Measurements from ENCODE around the gene ZNF502. TPM values are rescaled to one million over a fixed set of nuclear protein-coding genes. Genes with fewer than 3 reads are reported as not detected.
A peak's percentile ranks its signal among the peaks of the same experiment; 100 is the strongest.
"Not testable (repeated sequence)": the region's sequence is repeated elsewhere in the genome, so short reads cannot be mapped to it uniquely, and the experiment has no call there.

Gene ZNF502
- 1.9 TPM for polyA plus RNA-seq

DNA sequence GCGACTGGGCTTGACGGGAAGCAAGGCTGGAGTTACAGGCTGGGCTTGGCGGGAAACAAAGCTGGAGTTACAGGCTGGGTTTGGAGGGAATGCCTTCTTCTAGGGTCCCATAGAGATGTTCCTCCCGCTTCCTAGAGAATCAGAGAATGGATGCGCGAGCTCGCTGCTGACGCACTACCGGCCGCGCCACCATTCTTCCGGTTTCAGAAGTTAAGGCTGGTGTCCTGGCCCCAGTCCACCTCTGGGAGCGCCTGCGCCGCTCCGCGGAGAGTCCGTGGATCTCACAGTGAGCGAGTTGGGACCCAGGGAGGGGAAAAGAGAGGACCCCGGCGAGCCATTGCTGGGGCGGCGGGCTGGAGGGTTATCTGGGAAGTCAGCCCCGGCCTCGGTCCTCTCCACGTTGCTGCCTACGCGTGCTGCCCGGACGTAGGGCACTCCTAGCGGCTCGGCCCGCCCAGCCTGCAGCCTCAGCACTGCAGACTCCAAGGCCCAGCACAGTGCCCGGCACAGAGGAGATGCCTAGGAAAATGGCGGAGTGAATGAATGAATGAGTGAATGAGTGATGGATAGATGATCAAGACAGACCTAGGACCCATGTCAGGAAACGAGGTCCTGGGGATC, at the start of gene ZNF502:
Gene ZNF502, plus strand, starts transcription at position 206 of the 621 bp plus-strand sequence. CDS start 7,602 bp downstream, outside the sequence.
- H3K9me3 Mint-ChIP-seq: peaks cover 13 to 30% (median 28%) of the 10 kb centered on the region in 3 donors
- peaks cover 8% of the 10 kb centered on the region for H3K27me3 Mint-ChIP-seq
- peaks cover 0 to 11% (median 8%) of the 10 kb centered on the region in 3 donors for H3K4me1 Mint-ChIP-seq
- H3K4me3 Mint-ChIP-seq: peak within 1 kb of the TSS; percentile 92 to 96 (median 92)
- peak within 1 kb of the TSS in 2 of 3 donors; percentile 47 to 71 for H3K27ac Mint-ChIP-seq
- peaks cover 5% of the 10 kb centered on the region for H3K36me3 Mint-ChIP-seq

DNA sequence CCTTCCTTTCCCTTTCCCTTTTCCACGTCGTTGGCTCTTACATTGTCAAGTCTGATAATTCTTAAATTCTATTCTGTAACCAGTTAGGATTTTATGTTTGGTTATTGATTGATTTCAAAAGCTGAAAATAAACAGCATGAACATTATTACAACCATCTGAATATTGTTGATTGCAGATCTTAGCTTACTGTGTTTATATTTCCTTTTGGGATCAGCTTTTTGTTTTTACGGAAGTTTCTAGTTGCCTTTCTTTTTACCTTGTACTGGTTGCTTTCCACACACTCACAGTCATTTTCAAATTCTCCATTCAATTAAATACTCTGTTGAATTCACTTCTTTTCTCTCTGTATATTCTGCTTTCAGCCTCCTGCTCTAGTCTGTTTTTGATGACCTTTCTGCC, 47.3 kb upstream of the ZNF502 start:
- H3K27me3 Mint-ChIP-seq: no peaks in the 10 kb centered on the region
- H3K27ac Mint-ChIP-seq: peak overlapping the region in 1 of 3 donors; percentile 74
- peaks cover 20% of the 10 kb centered on the region for H3K36me3 Mint-ChIP-seq
- no peaks in the 10 kb centered on the region for H3K4me1 Mint-ChIP-seq
- H3K9me3 Mint-ChIP-seq: peaks cover 2 to 28% (median 15%) of the 10 kb centered on the region in 3 donors
- no peak overlapping the region for H3K4me3 Mint-ChIP-seq

- no peak overlapping the region for H3K4me3 Mint-ChIP-seq
- H3K27ac Mint-ChIP-seq: no peak overlapping the region
- no peaks in the 10 kb centered on the region for H3K27me3 Mint-ChIP-seq
- H3K36me3 Mint-ChIP-seq: peaks cover 11% of the 10 kb centered on the region
- no peaks in the 10 kb centered on the region for H3K4me1 Mint-ChIP-seq
- peaks cover 2 to 21% (median 9%) of the 10 kb centered on the region in 3 donors for H3K9me3 Mint-ChIP-seq
These were observed 46.1 kb upstream of the ZNF502 start for GRCh38 chr3:44666346-44666745.

GRCh38 chr3:44669760-44670159, 42.7 kb upstream of the ZNF502 start:
- no peaks in the 10 kb centered on the region for H3K27me3 Mint-ChIP-seq
- H3K4me1 Mint-ChIP-seq: no peaks in the 10 kb centered on the region
- H3K4me3 Mint-ChIP-seq: no peak overlapping the region
- peaks cover 8% of the 10 kb centered on the region for H3K36me3 Mint-ChIP-seq
- H3K27ac Mint-ChIP-seq: no peak overlapping the region
- peaks cover 3 to 25% (median 25%) of the 10 kb centered on the region in 3 donors for H3K9me3 Mint-ChIP-seq

DNA sequence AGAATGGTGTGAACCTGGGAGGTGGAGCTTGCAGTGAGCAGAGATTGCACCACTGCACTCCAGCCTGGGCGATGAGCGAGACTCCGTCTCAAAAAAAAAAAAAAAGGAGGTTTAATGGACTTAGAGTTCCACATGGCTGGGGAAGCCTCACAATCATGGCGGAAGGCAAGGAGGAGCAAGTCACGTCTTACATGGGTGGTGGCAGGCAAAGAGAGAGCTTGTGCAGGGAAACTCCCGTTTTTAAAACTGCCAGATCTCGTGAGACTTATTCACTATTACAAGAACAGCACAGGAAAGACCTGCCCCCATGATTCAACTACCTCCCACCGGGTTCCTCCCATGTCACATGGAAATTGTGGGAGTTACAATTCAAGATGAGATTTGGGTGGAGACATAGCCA, 39.0 kb upstream of the ZNF502 start:
- peaks cover 5 to 22% (median 15%) of the 10 kb centered on the region in 3 donors for H3K9me3 Mint-ChIP-seq
- not testable (repeated sequence) for H3K36me3 Mint-ChIP-seq, H3K27me3 Mint-ChIP-seq, H3K4me1 Mint-ChIP-seq, H3K4me3 Mint-ChIP-seq, H3K27ac Mint-ChIP-seq

DNA sequence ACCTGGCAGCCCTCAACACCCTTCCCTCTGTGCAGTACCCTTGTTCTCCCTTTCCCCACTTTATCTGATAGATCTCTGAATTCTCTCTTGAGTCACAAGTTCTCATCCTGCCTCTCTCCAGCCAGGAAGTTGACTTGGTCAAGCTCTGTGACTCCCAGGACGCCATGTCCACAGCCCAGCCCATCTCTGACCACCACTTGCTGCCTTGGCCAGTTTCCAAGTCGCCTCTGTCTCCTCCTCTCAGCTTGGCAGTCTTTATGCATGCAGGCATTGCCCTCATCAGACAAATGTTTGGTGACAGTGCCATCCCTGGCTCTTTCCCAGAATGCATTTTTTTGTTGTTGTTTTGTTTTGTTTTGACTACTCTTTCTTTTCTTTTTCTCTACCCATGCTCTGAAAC, 38.2 kb upstream of the ZNF502 start:
- Mint-ChIP-seq H3K4me3 (no peak overlapping the region), H3K4me1 (no peaks in the 10 kb centered on the region), H3K9me3 (peaks cover 5 to 22% (median 15%) of the 10 kb centered on the region in 3 donors), H3K27ac (no peak overlapping the region), H3K36me3 (peaks cover 1% of the 10 kb centered on the region), H3K27me3 (no peaks in the 10 kb centered on the region)

- H3K4me3 Mint-ChIP-seq: peak overlapping the region in 1 of 4 donors; percentile 47
- no peak overlapping the region for H3K27ac Mint-ChIP-seq
- peaks cover 6% of the 10 kb centered on the region for H3K36me3 Mint-ChIP-seq
- no peaks in the 10 kb centered on the region for H3K27me3 Mint-ChIP-seq
- no peaks in the 10 kb centered on the region for H3K4me1 Mint-ChIP-seq
- H3K9me3 Mint-ChIP-seq: peaks cover 11 to 22% (median 17%) of the 10 kb centered on the region in 3 donors
These were observed 33.9 kb upstream of the ZNF502 start for GRCh38 chr3:44678480-44679116.

DNA sequence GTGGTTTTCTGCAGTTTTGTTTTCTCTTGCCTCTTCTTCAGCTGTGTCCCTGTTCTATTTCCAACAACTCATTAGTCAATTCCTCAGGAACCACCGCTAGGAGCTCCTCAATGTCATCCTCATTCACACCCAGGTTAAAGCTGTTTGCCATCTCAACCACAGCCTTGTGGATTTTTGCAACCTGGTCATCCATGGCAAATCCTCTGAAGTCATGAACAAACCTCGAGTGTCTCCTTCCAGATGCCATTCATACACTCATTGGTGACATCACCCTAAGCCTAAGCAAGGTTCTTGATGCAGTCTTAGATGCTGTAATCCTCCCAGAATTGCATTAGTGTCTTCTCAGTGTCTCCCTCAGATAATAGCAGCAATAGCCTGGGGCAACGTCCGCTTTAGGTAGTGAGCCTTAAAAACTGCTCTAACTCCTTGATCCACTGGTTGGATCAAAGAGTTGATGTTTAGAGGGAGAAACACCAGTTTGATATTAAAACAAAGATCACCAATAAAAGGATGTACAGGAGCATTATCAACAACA, 31.5 kb upstream of the ZNF502 start:
- H3K9me3 Mint-ChIP-seq: peaks cover 8 to 17% (median 13%) of the 10 kb centered on the region in 3 donors
- peaks cover 6 to 13% (median 8%) of the 10 kb centered on the region in 3 donors for H3K4me1 Mint-ChIP-seq
- H3K4me3 Mint-ChIP-seq: no peak overlapping the region
- H3K27me3 Mint-ChIP-seq: no peaks in the 10 kb centered on the region
- no peak overlapping the region for H3K27ac Mint-ChIP-seq
- H3K36me3 Mint-ChIP-seq: peaks cover 6% of the 10 kb centered on the region

DNA sequence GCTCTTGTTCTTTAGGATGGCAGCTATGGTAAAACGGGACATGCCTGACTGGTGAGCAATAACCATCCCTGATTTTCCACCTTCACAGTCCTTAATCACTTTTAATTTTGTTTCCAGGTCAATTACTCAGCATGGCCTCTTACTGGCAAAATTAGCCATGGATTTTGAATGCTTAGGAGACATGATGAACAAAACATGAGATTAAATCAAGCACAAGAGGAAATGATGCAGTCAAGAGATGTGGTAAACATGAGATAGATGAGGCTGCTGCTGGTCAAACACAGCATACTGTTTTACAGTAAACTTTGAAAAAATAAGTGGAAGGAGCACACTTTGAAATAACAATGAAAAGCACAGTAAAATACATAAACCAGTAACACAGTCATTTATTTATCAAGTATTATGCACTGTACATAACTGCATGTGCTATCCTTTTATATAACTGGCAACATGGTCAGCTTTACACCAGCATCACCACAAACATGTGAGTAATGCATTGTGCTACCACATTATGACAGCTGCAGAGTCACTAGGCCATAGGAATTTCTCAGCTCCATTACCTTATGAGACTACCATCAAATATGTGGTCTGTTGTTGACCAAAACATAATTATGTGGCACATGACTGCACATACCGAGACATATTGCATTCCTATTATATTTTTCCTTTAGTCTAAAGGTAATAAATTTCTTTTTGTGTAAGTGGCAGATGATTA, 30.1 kb upstream of the ZNF502 start:
- H3K27ac Mint-ChIP-seq: peak overlapping the region in 1 of 3 donors; percentile 40
- peak overlapping the region in 1 of 4 donors; percentile 52 for H3K4me3 Mint-ChIP-seq
- H3K4me1 Mint-ChIP-seq: peaks cover 7 to 13% (median 8%) of the 10 kb centered on the region in 3 donors
- H3K36me3 Mint-ChIP-seq: peaks cover 6% of the 10 kb centered on the region
- H3K27me3 Mint-ChIP-seq: peaks cover 2% of the 10 kb centered on the region
- H3K9me3 Mint-ChIP-seq: peaks cover 7 to 16% (median 13%) of the 10 kb centered on the region in 3 donors

- peak overlapping the region; percentile 91 to 99 (median 96) for H3K4me3 Mint-ChIP-seq
- H3K27ac Mint-ChIP-seq: peak overlapping the region; percentile 2 to 93 (median 87)
- peaks cover 15 to 25% (median 21%) of the 10 kb centered on the region in 3 donors for H3K9me3 Mint-ChIP-seq
- H3K4me1 Mint-ChIP-seq: peaks cover 7 to 13% (median 8%) of the 10 kb centered on the region in 3 donors
- peaks cover 14% of the 10 kb centered on the region for H3K27me3 Mint-ChIP-seq
- peaks cover 6% of the 10 kb centered on the region for H3K36me3 Mint-ChIP-seq
These were observed 27.2 kb upstream of the ZNF502 start for GRCh38 chr3:44685128-44685800.

GRCh38 chr3:44687898-44688297, 24.6 kb upstream of the ZNF502 start:
- Mint-ChIP-seq H3K27me3 (peaks cover 25% of the 10 kb centered on the region), H3K4me3 (no peak overlapping the region), H3K36me3 (no peaks in the 10 kb centered on the region), H3K4me1 (peaks cover 7 to 13% (median 8%) of the 10 kb centered on the region in 3 donors), H3K27ac (no peak overlapping the region), H3K9me3 (peaks cover 17 to 26% (median 24%) of the 10 kb centered on the region in 3 donors)

DNA sequence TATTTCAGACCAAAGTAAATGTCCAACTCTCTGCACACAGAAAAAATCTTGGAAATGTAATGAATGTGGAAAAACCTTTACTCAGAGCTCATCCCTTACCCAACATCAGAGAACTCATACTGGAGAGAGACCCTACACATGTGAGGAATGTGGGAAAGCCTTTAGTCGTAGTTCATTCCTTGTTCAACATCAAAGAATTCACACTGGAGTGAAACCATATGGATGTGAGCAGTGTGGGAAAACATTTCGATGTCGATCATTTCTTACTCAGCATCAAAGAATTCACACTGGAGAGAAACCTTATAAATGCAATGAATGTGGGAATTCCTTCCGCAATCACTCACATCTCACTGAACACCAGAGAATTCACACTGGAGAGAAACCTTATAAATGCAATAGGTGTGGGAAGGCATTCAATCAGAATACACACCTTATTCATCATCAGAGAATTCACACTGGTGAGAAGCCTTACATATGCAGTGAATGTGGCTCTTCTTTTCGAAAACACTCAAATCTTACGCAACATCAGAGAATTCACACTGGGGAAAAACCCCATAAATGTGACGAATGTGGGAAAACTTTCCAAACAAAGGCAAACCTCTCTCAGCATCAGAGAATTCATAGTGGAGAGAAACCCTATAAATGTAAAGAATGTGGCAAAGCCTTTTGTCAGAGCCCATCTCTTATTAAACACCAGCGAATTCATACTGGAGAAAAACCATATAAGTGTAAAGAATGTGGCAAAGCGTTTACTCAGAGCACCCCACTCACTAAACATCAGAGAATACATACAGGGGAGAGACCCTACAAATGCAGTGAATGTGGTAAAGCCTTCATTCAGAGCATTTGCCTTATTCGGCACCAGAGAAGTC, 9.0 kb downstream of the ZNF502 start:
- Mint-ChIP-seq H3K4me3 (no peak overlapping the region), H3K4me1 (no peaks in the 10 kb centered on the region), H3K27me3 (no peaks in the 10 kb centered on the region), H3K27ac (no peak overlapping the region), H3K9me3 (peaks cover 20 to 61% (median 53%) of the 10 kb centered on the region in 3 donors), H3K36me3 (peaks cover 12% of the 10 kb centered on the region)

GRCh38 chr3:44722103-44722401, 9.6 kb downstream of the ZNF502 start:
- Mint-ChIP-seq H3K4me1 (no peaks in the 10 kb centered on the region), H3K27ac (no peak overlapping the region), H3K9me3 (peaks cover 20 to 55% (median 49%) of the 10 kb centered on the region in 3 donors), H3K4me3 (no peak overlapping the region), H3K27me3 (no peaks in the 10 kb centered on the region), H3K36me3 (peaks cover 12% of the 10 kb centered on the region)

Data from IgD-negative memory B cell (primary cell).